OCI-LY7 (cell line): ENCODE data around the gene PCDHGA1.

Experiments used
- EZH2phosphoT487 ChIP-seq: fragments of 200-600 bp; sonication (generic); IDR thresholded peaks from 2 replicates; pipeline ENCODE4 v1.6.1; 2018; ENCODE audit warnings: low read depth, borderline replicate concordance, mild to moderate bottlenecking, mixed run types, antibody characterized with exemption, low read length, moderate library complexity, mixed read lengths
- TF ChIP-seq, protein P1 (sequence below): fragments of 200-600 bp; sonication (generic); conservative IDR thresholded peaks from 2 replicates; pipeline ENCODE4 v1.5.1; 2014; ENCODE audit warnings: mild to moderate bottlenecking, antibody characterized with exemption, low read length, moderate library complexity, mixed read lengths

DNA sequence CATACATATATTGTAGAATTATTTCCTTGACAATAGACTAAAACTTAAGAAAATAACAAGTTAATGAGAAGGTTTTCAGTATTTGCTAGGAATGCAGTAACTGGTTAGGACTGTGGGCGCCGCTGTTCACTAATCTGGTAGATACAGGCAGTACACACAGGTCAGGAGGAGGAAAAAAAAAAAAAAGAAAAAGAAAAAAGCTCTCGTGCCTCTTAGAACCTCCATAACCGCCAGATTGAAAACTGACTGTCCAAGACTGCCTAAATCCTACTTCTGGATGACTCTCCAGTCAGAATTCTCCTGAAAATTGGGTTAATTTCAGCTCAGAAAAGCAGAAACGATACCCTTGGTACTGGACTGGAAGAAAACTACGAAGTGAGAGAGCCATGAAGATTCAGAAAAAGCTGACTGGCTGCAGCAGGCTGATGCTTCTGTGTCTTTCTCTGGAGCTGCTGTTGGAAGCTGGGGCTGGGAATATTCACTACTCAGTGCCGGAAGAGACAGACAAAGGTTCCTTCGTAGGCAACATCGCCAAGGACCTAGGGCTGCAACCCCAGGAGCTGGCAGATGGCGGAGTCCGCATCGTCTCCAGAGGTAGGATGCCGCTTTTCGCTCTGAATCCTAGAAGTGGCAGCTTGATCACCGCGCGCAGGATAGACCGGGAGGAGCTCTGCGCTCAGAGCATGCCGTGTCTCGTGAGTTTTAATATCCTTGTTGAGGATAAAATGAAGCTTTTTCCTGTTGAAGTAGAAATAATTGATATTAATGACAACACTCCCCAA is at the start of gene PCDHGA1:
- no peak for TF ChIP-seq EZH2phosphoT487
- TF ChIP-seq, protein P1, sequence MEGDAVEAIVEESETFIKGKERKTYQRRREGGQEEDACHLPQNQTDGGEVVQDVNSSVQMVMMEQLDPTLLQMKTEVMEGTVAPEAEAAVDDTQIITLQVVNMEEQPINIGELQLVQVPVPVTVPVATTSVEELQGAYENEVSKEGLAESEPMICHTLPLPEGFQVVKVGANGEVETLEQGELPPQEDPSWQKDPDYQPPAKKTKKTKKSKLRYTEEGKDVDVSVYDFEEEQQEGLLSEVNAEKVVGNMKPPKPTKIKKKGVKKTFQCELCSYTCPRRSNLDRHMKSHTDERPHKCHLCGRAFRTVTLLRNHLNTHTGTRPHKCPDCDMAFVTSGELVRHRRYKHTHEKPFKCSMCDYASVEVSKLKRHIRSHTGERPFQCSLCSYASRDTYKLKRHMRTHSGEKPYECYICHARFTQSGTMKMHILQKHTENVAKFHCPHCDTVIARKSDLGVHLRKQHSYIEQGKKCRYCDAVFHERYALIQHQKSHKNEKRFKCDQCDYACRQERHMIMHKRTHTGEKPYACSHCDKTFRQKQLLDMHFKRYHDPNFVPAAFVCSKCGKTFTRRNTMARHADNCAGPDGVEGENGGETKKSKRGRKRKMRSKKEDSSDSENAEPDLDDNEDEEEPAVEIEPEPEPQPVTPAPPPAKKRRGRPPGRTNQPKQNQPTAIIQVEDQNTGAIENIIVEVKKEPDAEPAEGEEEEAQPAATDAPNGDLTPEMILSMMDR: peak; percentile 91
